ENCODE data around the gene ACTR6. TPM values are rescaled to one million over a fixed set of nuclear protein-coding genes. Genes with fewer than 3 reads are reported as not detected.

ACTR6 gene
- total RNA-seq, 1 donor from 2014 or later, result 36.0 TPM

DNA sequence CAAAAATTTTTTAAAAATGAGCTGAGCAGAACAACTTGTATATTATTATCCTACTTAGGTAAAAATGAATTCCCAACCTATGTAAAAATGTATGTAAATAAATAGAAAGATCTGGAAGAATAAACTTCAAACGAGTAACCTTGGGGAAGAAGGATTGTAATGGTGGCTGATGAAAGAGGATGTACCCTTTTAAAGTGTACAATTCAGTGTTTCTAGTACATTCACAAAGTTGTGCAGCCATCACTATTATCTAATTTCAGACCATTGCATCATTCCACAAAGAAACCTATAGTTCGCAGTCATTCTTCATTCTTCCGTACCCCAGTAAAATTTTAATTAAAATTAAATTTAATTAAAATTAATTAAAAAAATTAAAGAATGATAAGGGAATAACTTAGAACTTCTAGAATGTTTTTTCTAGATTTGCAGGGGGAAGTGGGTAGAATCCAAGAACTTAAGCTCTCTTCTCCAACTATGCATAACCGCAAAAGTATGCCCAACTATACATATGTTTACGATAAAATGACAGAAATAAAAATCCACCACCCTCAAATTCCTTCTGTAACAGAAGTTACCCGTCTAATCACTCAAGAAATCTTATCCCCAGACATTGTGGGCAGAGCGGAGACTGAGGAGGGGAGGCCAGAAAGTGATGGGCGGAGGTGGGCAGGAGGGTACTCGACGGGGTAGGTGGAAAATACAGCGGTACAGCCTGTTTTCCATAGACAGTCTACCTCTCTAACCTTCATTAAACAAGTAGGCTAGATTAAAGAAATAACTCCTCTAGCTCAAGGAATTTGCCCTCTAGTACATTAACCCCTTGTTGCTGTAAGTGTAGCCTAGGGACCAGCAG lies 65.3 kb downstream of the ACTR6 start:
- TF ChIP-seq, protein P1, sequence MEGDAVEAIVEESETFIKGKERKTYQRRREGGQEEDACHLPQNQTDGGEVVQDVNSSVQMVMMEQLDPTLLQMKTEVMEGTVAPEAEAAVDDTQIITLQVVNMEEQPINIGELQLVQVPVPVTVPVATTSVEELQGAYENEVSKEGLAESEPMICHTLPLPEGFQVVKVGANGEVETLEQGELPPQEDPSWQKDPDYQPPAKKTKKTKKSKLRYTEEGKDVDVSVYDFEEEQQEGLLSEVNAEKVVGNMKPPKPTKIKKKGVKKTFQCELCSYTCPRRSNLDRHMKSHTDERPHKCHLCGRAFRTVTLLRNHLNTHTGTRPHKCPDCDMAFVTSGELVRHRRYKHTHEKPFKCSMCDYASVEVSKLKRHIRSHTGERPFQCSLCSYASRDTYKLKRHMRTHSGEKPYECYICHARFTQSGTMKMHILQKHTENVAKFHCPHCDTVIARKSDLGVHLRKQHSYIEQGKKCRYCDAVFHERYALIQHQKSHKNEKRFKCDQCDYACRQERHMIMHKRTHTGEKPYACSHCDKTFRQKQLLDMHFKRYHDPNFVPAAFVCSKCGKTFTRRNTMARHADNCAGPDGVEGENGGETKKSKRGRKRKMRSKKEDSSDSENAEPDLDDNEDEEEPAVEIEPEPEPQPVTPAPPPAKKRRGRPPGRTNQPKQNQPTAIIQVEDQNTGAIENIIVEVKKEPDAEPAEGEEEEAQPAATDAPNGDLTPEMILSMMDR (IDR thresholded peaks at IDR 0.05; ENCODE audit: partially characterized antibody, unreplicated experiment), result no peak
- H3K36me3 Mint-ChIP-seq (ENCODE audit: unreplicated experiment), result no peaks in the 10 kb centered on the region
- H3K9me3 Mint-ChIP-seq (ENCODE audit: unreplicated experiment), result peaks cover 4% of the 10 kb centered on the region
- H3K27ac Mint-ChIP-seq (ENCODE audit: unreplicated experiment), result peak overlapping the region; percentile 97
- peak overlapping the region; percentile 98 for H3K4me3 Mint-ChIP-seq (ENCODE audit: unreplicated experiment)
- H3K27me3 Mint-ChIP-seq (ENCODE audit: unreplicated experiment), result peaks cover 4% of the 10 kb centered on the region
- peaks cover 7% of the 10 kb centered on the region for H3K4me1 Mint-ChIP-seq (ENCODE audit: low read depth, unreplicated experiment)
- DNase-seq, result no peak

DNA sequence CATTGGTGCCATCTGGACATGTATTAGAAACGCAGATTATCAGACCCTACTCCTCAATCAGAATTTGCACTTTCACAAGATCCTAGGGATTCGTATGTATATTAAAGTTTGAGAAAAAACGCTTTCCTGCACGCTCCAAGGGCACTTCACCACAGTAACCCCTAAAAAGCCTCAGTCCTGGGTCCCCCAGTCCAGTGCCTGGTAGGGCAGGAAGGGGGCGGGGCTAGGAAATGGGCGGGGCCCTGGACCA lies 65.9 kb downstream of the ACTR6 start:
- TF ChIP-seq, protein P1 (IDR thresholded peaks at IDR 0.05; ENCODE audit: partially characterized antibody, unreplicated experiment), result no peak
- peak; percentile 97 for DNase-seq
- Mint-ChIP-seq H3K4me3 (ENCODE audit: unreplicated experiment) (peak overlapping the region; percentile 98), H3K36me3 (ENCODE audit: unreplicated experiment) (no peaks in the 10 kb centered on the region), H3K27me3 (ENCODE audit: unreplicated experiment) (peaks cover 4% of the 10 kb centered on the region), H3K9me3 (ENCODE audit: unreplicated experiment) (peaks cover 4% of the 10 kb centered on the region), H3K27ac (ENCODE audit: unreplicated experiment) (peak overlapping the region; percentile 97), H3K4me1 (ENCODE audit: low read depth, unreplicated experiment) (peaks cover 8% of the 10 kb centered on the region)

DNA sequence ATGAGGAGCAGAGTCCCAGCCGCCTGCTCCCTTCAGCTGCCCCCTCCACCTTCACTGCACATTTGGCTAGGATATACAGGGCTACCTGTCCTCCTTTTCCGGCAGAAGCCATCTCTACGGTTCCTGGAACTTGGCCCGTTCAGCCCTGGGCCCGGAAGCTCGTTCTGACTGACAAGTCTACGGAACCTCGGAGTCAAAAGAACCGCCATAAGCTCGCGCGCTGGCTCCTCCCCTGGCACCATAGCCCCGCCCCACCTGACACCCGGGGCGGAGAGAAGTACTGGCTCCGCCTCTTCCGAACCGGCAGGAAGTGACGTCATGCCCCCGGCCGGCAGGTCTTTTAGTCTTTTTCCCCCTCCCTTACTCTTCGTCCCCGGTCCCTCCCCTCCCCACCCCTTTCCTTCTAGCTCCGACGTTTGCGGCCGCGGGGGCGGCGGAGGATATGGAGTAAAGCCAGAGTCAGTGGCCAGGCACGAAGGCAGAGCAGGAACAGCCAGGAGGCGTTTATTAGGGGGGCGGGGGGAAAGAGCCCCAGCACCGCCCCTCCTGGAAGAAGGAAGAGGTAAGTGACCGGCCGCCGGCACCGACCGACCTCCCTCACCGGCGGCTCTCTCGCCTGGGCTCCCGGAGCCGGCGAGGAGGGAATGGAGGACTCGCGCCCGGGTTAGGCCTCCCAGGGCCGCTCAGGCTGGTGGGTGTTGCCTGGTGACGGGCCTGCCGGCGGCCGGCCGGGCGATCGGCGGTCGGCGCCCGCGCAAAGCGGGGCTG lies 66.4 kb downstream of the ACTR6 start, which contains the start of the genes DEPDC4 and SCYL2:
DEPDC4 (minus strand) TSS at position 245 of the 768 bp plus-strand sequence; CDS start at position 242, 3 bp downstream.
SCYL2 (plus strand) TSS at position 343 of the 768 bp plus-strand sequence. CDS start 15,794 bp downstream, outside the sequence.
- Mint-ChIP-seq H3K4me1 (ENCODE audit: low read depth, unreplicated experiment) (peaks cover 12% of the 10 kb centered on the region), H3K36me3 (ENCODE audit: unreplicated experiment) (no peaks in the 10 kb centered on the region), H3K27ac (ENCODE audit: unreplicated experiment) (peak within 1 kb of the TSS; percentile 97), H3K4me3 (ENCODE audit: unreplicated experiment) (peak within 1 kb of the TSS; percentile 98), H3K9me3 (ENCODE audit: unreplicated experiment) (peaks cover 4% of the 10 kb centered on the region), H3K27me3 (ENCODE audit: unreplicated experiment) (peaks cover 4% of the 10 kb centered on the region)
- peak; percentile 94 for DNase-seq
- TF ChIP-seq, protein P1 (IDR thresholded peaks at IDR 0.05; ENCODE audit: partially characterized antibody, unreplicated experiment), result no peak

DNA sequence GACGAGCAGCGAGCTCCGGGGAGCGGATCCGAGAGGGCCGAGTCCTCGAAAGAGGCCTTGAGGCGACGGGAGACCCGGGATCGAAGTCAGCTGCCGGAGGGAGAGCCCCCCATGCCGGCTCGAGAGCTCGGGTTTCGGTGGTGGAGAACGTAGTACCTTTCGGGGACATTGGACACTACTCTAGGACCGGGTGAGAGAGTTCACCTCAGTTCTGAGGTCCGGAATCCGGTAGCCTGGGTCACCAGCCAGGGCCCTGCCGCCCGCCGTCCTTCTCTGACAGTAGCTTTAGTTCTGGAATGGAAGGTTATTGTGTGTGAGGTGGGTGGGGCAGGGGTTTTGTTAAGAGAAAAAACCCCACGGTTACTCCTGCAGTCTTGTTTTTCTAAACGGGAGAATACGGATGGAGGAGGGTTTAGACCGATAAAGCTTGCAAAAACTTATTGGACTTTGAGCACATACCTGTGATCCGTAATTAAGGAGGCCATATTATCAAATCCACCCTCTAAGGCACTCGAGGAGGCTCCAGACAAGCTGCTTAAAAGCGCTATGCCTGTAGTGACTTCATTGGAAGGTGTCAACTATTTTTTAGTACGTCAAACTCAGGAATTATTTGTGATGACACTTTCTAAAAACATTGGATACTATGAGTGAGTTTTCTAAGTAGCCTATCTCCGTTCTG lies 67.1 kb downstream of the ACTR6 start:
- DNase-seq, result peak; percentile 58
- TF ChIP-seq, protein P1 (IDR thresholded peaks at IDR 0.05; ENCODE audit: partially characterized antibody, unreplicated experiment), result no peak
- H3K36me3 Mint-ChIP-seq (ENCODE audit: unreplicated experiment), result no peaks in the 10 kb centered on the region

More for the DNA sequence above, 67.1 kb downstream of the ACTR6 start:
- Mint-ChIP-seq H3K27me3 (ENCODE audit: unreplicated experiment) (peaks cover 4% of the 10 kb centered on the region), H3K4me1 (ENCODE audit: low read depth, unreplicated experiment) (peaks cover 14% of the 10 kb centered on the region), H3K27ac (ENCODE audit: unreplicated experiment) (peak overlapping the region; percentile 76), H3K4me3 (ENCODE audit: unreplicated experiment) (peak overlapping the region; percentile 88), H3K9me3 (ENCODE audit: unreplicated experiment) (peaks cover 4% of the 10 kb centered on the region)

All from glutamatergic neuron (in vitro differentiated cells).